GM18861 (cell line): ENCODE results near the gene PGR.

Experiments used
- ATAC-seq: cut with Tn5 transposase; IDR thresholded peaks from one replicate; pipeline ENCODE4 v1.9.1; 2021; ENCODE audit not compliant: unreplicated experiment

The PGR gene

DNA sequence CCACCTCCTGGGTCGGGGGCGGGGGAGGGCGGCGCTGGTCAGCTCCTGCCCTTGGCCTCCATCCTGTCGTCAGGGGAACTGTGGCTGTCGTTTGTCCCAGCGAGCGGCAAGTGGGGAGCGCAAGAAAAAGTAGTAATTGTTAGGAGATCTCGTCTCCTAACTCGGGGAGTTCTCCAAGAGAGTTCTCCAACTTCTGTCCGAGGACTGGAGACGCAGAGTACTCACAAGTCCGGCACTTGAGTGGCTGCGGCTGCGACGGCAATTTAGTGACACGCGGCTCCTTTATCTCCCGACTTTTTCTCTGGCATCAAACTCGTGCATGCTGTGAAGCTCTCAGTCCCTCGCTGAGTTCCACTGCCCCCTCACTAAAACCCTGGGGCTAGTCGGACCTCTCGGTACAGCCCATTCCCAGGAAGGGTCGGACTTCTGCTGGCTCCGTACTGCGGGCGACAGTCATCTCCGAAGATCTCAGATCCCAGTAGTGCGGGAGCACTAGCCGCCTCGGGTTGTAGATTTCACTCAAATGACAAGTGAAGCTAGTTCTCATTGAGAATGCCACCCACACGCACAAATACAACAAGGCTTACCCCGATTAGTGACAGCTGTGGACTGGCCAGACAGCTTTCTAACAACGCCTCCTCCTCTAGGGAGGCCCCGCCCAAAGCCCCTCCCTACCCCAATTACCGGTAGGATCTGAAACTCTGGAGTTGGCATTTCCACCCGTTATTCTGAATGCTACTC lies at the start of gene PGR:
Gene PGR (minus strand): TSS at position 611 of the 741 bp plus-strand sequence. CDS start 743 bp downstream, outside the sequence.
- no peak for ATAC-seq

DNA sequence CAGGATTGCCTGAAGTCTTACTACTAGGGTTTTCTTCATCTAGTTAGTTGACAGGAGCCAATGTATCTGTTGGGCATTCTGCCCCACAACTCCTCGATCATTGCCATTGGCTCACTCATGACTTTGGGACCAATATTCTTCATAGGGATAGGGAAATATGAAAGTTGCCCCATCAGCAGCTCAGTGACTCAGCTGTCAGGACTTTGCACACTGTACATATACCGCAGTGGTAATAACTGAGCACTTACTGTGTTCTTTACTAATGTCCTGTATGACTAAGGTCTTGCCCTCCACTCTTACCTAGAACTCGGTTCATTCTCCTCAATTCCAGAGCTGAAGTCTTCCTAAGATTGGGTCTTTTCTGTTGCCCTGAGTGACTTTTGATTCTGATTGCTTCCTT lies 46.8 kb upstream of the PGR start:
- no peak for ATAC-seq

DNA sequence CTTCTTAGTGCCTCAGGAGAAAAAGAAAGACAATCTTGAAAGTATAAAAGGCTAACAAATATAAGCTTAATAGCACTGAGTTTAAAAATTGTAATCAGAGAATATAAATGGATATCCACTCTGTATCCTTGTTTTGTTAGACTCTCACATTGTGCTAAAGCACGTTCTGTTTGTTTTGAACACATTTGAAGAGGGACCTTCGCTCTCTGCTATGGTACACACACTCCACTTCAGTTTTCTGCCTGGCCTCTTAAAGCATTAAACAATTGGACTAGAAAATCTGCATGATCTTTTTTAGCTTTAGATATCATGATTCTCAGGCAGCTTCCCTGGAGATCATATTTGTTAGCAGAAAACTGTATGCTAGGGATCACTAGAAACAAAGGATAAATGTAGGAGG lies 40.3 kb upstream of the PGR start:
- no peak for ATAC-seq

DNA sequence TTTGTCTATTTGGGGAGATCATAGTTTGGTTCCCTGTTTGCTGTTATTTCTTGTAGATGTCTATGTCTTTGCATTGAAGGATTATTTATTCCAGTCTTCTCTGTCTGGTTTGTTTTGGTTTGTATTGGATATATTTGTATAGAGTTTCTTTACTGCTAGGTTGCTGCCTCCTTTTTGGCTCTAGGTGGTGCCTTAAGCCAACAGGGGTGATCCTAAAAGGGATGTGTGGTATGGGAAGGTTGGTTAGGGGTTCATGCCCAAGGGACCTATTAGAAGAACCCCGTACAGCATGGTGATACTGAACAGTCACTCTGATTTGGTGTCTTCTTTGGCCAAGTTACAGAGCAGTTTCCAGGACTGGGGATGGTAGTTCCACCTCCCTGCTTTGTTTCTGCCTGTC lies 36.4 kb upstream of the PGR start:
- no peak for ATAC-seq

DNA sequence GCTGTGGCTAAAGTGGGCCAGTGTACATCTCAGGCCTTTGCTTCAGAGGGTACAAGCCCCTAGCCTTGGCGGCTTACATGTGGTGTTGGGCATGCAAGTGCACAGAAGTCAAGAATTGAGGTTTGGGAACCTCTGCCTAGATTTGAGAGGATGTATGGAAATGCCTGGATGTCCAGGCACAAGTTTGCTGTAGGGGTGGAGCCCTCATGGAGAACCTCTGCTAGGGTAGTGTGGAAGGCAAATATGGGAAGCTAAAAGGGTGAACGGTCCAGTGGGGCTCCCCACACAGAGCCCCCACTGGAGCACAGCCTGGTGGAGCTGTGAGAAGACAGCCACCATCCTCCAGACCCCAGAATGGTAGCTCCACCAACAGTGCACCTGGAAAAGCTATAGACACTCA lies 28.5 kb upstream of the PGR start:
- no peak for ATAC-seq

DNA sequence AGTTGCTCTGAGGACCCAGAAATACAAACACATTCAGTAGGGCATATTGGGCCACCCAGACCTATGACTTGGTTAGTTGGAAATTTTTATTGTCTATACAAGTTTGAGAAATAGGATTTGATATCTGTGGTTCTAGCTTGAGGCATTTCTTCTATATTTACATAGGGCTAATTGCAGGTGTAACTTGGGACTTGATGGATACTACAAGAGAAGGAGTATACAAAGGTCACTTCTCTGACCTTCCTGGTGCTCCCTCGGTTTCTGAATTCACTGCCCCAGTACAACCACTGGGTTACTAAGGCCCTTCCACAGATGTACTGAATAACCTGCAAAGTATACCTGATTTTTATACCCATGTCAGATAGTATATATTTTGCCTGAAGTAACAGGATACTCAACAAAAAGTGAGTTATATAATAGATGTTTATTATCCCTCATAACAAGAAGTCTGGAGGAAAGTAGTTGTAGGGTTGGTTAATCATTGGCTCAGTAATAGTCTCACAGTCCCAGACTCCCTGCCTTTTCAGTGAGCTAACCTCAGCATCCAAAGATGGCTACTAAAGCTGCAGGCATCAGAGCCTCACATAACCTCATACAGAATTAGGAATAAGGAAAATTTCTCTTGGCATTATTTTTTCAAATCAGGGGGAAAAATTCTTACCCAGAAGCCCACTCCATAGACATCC lies 8.8 kb upstream of the PGR start:
- no peak for ATAC-seq

DNA sequence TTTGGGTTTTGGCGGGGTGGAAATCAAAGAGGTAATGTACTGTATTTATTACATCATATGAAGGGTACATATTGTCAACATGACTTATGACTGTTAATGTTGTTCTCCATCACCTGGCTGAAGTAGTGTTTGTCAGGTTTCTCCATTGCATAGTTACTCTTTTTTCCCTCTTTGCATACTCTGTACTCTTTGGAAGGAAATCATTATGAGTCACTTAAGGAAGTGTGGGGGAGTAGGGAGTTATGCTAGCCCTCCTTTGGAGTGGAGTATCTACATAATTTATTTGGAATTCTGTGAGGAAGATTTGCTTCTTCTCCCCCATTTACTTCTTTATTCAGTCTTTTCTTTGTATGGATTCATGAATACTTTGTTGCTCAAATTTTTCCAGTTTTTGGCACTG lies 3.6 kb upstream of the PGR start:
- ATAC-seq = no peak

DNA sequence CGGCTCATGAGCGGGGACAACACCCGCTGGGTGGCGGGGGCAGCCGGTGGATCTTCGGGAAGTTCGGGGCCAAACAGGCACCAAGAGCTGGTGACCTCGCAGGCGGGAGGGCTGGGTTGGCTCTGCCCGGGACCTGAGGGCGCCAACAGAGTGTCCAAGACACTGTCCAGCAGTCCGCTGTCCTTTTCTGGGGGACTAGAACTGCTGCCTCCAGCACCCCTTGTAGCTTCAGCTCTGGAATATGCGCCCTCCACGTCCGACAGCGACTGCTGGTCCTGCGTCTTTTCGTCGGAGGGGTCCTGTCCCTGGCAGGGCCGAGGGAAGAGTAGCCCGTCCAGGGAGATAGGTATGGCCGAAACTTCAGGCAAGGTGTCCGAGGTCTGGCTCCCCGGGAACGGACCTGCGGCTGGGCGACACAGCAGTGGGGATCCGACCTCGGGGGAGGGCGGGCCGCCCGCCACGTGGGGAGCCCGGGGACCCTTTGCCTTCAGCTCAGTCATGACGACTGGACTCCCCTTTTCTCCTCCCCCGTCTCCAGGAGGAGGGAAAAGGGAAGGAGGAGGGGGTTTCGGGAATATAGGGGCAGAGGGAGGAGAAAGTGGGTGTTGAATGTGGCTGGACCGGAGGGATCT lies 926 bp downstream of the PGR start:
- ATAC-seq = no peak

DNA sequence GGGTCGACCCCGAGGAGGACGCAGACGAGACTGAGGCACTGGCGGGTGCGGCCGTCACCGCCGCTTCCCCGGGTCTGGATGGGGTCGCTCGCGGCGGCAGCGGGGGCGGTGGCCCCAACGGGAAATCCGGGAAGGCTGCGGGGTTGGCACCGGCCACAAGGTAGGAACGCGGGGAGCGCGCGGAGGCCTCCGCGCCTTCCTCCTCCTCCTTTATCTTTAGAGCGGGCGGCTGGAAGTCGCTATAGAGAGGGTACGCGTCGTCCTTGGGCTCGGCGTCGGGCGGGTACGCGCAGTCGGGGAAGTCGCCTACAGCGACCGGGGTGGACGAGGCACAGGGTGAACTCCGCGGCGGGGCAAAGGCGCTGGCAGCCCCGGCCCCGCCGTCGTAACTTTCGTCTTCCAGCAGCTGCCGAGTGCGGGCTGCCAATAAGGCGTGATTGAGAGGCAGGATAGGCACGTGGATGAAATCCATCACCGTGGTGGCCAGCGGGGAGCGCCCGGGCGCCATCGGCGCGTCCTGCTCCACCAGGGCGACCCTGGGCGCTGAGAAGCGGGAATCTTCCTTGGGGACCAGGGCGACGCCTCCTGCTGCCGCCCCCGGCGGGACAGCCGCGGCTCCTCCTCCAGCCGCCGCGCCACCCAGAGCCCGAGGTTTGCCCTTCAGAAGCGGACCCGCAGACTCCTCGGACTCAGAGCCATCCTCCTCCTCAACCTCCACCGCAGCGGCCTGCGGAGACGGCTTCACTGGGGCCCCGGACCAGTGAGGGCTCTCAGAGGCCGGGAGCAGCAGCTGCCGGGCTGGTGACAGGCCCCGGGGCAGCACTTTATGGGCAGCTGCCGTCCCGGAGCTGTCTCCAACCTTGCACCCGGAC lies 1.7 kb downstream of the PGR start:
- no peak for ATAC-seq

DNA sequence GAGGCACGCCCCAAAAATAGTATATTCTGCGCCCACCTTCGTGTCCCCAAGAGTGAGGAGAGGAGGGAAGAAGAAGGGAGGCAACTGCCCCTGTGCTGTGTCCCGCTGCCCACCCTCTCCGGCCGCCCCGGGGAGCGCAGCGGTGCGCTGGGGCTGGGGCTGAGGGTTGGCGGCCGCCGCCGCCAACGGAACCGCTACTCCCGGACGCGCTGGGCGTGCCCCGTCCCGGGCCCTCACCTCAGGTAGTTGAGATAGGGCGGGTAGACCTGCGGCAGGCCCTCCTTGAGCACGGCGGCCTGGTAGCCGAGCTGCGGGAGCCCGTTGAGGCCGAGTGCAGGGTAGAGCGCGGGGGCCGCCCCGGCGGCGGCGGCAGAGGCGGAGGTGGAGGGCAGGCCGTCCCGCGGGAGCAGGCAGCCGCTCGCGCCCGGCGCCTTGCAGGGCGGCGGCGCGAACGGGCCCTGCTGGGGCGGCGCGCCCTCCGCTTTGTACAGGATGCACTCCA lies 2.4 kb downstream of the PGR start:
- no peak for ATAC-seq

DNA sequence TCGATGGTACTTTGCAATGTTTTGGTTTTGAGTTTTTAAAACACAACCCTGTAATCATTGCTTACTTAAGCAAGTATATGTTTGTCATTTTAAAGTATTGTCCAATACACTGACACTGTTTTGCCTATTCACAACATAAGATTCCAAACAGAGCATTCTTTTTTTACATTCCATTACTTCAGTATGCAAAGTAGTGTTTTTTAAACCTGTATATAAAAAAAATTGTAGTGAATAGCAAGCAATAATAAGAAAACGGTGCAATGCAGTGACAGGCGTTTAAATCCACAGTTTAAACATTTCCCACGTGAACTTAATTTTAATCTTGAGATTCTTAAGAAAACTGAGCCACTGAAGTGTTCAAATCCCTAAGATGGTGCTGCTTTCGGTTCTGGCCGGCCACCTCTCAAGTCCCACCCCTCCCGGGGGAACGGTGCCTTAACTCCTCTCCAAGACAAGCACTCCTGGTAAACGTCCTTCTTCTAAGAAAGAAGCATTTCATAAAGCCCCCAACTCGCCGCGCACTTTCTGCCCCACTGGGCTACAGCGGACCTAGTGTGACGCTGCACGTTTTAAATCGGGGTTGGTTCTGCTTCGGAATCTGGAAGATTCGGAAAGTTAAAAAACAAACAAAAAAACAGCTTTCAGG lies 2.9 kb downstream of the PGR start:
- no peak for ATAC-seq

DNA sequence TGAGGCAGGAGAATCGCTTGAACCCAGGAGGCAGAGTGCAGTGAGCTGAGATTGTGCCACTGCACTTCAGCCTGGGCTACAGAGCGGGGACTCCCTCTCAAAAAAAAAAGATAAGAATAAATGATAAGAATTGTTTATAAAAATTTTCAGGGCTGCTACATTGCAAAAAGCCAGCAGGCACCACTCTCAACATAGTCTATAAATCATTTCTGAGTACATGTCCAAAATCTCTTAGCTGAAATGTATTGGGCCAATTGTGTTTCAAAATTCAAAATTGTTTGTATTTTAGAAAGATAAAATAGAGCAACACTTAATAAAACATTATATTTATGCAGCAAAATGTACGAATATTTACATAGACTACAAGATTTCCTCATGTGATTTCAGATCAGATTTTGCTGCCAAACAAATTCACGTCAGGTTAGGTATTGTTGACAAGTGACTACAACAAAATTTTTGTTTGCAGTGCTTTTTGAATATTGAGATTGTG lies 13.9 kb downstream of the PGR start:
- ATAC-seq = no peak

DNA sequence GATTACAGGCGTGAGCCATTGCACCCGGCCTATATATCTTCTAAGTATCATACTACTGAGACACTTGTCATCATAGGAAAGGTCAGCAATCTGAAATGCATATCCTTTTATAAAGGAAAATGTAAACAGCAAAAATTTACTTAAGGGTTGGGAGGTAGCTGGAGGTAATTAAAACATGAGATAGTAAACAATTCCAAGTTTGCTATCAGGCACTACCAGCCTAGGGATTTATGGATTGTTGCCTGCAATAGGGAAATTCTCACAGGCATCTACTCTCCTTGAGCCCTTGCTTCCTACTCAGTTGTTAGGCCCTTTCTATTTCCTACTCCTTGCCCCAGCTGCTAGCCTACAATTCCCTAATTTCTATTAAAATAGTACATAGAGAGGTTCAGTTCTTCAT lies 16.1 kb downstream of the PGR start:
- ATAC-seq = no peak

DNA sequence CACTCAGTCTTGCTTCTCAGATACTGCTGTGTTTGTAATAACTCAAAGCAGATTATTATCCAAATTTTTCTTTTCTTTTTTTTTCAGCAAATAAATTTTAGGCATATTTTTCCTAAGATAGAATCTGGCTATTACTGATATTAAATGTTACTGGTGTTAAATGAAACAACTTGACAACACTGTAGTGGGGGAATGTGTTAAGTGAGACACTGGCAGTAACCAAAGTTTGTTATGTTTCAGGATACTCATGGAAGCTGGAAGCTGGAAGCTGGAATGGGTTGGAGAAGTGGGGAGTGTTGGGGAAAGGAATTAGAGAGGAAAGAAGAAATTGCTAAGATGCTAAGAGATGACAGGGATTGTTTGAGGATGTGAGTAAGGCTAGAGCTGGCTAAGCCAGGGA lies 24.9 kb downstream of the PGR start:
- no peak for ATAC-seq

DNA sequence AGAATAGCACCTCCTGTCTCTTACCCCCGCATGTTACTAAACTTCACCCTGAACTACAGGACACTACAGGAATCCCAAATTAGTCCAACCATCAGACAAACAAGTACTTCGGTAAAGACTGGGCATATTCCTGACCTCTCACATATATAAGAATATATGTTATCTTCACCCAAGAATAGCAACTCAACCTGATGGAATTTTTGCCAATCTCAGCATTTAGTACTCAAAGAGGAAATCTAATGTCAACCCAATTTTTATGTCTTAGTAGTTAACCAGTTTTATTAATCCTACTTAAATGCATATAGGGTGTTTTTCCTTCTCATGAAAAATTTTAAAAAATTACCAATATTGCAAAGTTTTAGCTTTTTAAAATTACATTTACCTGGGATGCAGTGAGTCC lies 26.2 kb downstream of the PGR start:
- ATAC-seq = no peak

DNA sequence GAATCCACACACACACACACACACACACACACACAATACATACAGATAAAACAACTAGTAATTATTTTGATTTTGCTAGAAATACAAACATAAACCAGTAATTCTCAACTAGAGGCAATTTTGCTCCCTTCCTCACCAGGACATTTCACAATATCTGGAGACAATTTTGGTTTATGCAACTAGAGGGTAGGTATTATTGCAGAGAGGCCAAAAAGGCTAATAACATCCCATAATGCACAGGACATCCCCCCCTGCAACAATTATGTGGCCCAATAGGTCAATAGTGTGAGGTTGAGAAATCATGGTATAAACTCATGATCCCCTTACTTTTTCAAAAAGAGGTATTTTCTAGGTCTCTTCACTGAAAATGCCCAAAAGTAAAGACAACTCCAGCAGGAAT lies 29.0 kb downstream of the PGR start:
- no peak for ATAC-seq

DNA sequence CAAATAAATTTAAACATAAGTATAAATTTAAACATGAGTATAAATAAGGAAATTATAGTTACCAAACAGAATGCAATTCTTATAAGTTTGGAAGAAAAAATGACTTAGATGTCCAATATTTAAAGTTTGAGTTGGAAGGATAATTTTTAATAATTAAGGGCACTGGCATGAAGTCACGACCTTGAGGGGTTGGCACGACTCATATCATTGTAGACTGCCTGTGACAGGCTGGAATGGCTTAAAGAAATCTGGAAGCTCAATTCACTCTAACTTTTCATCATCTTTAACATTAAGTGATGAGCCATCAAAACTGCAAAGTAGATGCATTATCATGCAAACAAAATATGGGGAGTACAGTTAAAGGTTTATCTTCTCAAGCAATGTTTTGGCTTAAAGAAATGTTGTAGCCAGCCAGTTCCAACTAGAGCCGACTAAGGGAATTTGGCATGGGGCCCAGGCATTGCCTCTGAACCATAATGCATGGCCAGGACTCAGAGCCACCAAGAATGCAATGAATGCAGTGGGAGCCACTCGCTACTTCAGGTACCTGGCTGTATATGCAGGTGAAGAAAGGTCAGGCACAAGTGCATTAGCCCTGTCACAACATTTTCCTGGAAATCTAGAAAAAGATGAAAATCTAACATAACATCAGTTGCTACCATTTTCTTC lies 33.4 kb downstream of the PGR start:
- no peak for ATAC-seq

DNA sequence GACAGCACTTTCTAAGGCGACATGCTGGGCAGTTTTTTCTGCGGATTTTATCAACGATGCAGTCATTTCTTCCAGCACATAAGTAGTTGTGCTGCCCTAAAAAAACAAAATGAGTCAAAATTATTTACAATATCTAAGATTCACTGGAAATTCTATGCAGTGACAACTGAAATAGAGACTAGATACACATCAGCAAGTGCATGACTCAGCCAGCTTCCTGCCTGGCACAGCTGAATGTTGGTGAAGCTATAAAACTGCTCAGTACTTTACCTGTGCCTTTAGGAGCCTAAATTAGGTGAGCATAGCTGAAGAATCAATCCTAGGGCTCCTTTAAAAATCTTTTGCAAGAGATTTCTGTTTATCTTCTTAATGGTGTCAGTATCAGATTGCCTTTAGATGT lies 37.8 kb downstream of the PGR start:
- no peak for ATAC-seq

DNA sequence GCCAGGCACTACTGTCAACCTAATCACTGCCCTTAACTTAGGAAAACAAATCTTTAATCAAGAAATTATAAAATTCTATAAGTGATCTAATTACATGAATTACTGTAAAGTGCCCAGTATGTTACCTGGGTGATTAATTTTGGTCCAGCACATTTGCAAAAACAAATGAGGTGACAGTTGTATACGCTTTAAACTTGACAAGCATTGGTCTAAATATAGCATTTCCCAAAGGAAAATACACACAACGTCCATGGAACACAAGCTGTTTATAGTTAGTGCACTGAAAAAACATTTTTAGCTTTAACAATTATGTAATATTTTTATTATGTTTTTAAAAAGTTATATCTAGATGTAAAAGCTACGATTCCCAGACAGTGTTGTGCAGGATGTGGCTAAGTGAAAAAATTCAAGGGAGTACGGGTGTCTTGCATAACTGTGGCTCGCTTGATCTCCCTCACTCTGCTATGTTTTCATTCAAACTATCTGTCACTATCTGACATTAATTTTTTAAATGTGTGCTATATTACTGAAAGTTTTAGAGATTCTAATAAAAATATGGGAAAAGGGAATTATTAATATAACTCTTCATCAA lies 38.8 kb downstream of the PGR start:
- ATAC-seq = no peak

DNA sequence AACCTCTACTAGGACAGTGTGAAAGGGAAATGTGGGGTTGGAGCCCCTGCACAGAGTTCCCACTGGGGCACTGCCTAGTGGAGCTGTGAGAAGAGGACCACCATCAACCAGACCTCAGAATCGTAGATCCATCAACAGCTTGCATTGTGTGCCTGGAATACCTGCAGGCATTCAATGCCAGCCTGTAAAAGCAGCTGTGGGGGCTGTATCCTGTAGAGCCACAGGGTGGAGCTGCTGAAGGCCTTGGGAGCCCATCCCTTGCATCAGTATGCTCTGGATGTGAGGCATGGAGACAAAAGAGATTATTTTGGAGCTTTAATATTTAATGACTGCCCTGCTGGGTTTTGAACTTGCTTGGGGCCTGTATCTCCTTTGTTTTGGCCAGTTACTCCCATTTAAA lies 46.3 kb downstream of the PGR start:
- ATAC-seq = no peak
